Measurements from ENCODE around the gene CREB3.

GRCh38 chr9:35710818-35711500, 21.5 kb upstream of the CREB3 start:
- TF ChIP-seq CTCF (IDR thresholded peaks at IDR 0.05) (no peak), POLR2AphosphoS5 (IDR thresholded peaks at IDR 0.05) (no peak)

Data from breast epithelium (tissue), 3 donors.